CD1c-positive myeloid dendritic cell (primary cell): ENCODE measurements around the gene TOB2.
"Not testable (repeated sequence)": the region's sequence is repeated elsewhere in the genome, so short reads cannot be mapped to it uniquely, and the experiment has no call there.

ENCODE experiments used
- DNase-seq: peaks from one replicate; pipeline ENCODE4 v3.0.0-alpha.2; 2016; ENCODE audit errors: extremely low spot score

TOB2 gene

GRCh38 chr22:41468381-41469217 lies 22.0 kb upstream of the TOB2 start, which contains the start of the genes ACO2 and PHF5A:
Gene ACO2, plus strand, starts transcription at chr22:41469117. Its CDS starts 30 bp downstream, at chr22:41469147.
Gene PHF5A, minus strand, starts transcription at chr22:41468692. Its CDS starts 39 bp downstream, at chr22:41468653.
- peak; percentile 99 for DNase-seq

GRCh38 chr22:41461901-41462300 lies 15.3 kb upstream of the TOB2 start:
- no peak for DNase-seq

GRCh38 chr22:41460071-41460470 lies 13.5 kb upstream of the TOB2 start:
- not testable (repeated sequence) for DNase-seq

- DNase-seq, result no peak
Observed at GRCh38 chr22:41459431-41459830, 12.8 kb upstream of the TOB2 start.

- DNase-seq, result no peak
Observed at GRCh38 chr22:41458161-41458728, 11.6 kb upstream of the TOB2 start.

- DNase-seq, result peak; percentile 98
Observed at GRCh38 chr22:41448189-41448808, 1.7 kb upstream of the TOB2 start.

GRCh38 chr22:41447435-41448188 lies 1.0 kb upstream of the TOB2 start:
- peak; percentile 62 for DNase-seq

- peak; percentile 23 for DNase-seq
Observed at GRCh38 chr22:41446057-41446501, 522 bp downstream of the TOB2 start.

- peak; percentile 29 for DNase-seq
Observed at GRCh38 chr22:41445129-41446056, 1.2 kb downstream of the TOB2 start.

- DNase-seq, result peak; percentile 94
Observed at GRCh38 chr22:41444360-41445128, 2.1 kb downstream of the TOB2 start.

GRCh38 chr22:41442240-41442792 lies 4.3 kb downstream of the TOB2 start:
- DNase-seq, result no peak

- not testable (repeated sequence) for DNase-seq
Observed at GRCh38 chr22:41440511-41440910, 6.1 kb downstream of the TOB2 start.

- DNase-seq, result no peak
Observed at GRCh38 chr22:41437198-41437597, 9.4 kb downstream of the TOB2 start.

- no peak for DNase-seq
Observed at GRCh38 chr22:41436322-41437113, 10.1 kb downstream of the TOB2 start.

GRCh38 chr22:41435560-41435959 lies 11.0 kb downstream of the TOB2 start:
- no peak for DNase-seq

- not testable (repeated sequence) for DNase-seq
Observed at GRCh38 chr22:41434361-41435003, 12.1 kb downstream of the TOB2 start.

- not testable (repeated sequence) for DNase-seq
Observed at GRCh38 chr22:41433480-41433879, 13.1 kb downstream of the TOB2 start.

- DNase-seq, result no peak
Observed at GRCh38 chr22:41431656-41432055, 14.9 kb downstream of the TOB2 start.
